Astrocyte (in vitro differentiated cells and primary cell): ENCODE results near the gene DBP. TPM values are rescaled to one million over a fixed set of nuclear protein-coding genes. Genes with fewer than 3 reads are reported as not detected.

Source experiments
- DNase-seq: peaks from one replicate; pipeline ENCODE4 v3.0.0-alpha.2; 2010; ENCODE audit warnings: low read depth
- FAIRE-seq: peaks from 2 replicates; lab custom pipeline; 2011; peaks lifted over from hg19 to GRCh38; lab: Jason Lieb, UNC
- H2AFZ ChIP-seq: 2 replicates; pipeline ENCODE4 v1.6.0; 2012; ENCODE audit warnings: low read depth, low read length, inconsistent platforms
- H3K27ac ChIP-seq: 2 replicates; pipeline ENCODE4 v1.5.1; 2011; ENCODE audit warnings: low read depth, low read length, inconsistent platforms
- H3K27me3 ChIP-seq: 2 replicates; pipeline ENCODE4 v1.6.0; 2011; ENCODE audit warnings: low read length, inconsistent platforms; ENCODE audit not compliant: insufficient read depth
- H3K36me3 ChIP-seq: 2 replicates; pipeline ENCODE4 v1.5.1; 2011; ENCODE audit warnings: low read length, inconsistent platforms; ENCODE audit not compliant: insufficient read depth
- H3K4me1 ChIP-seq: 2 replicates; pipeline ENCODE4 v1.5.1; 2011; ENCODE audit warnings: low read length, inconsistent platforms; ENCODE audit not compliant: insufficient read depth
- H3K4me2 ChIP-seq: 2 replicates; pipeline ENCODE4 v1.6.0; 2012; ENCODE audit warnings: low read length, inconsistent platforms
- H3K4me3 ChIP-seq: 2 replicates; pipeline ENCODE4 v1.5.1; 2011; ENCODE audit warnings: low read depth, mild to moderate bottlenecking, low read length, inconsistent platforms; ENCODE audit not compliant: insufficient read depth
- H3K79me2 ChIP-seq: 2 replicates; pipeline ENCODE4 v1.6.0; 2012; ENCODE audit warnings: mild to moderate bottlenecking, low read length, inconsistent platforms; ENCODE audit not compliant: insufficient read depth
- H3K9ac ChIP-seq: 2 replicates; pipeline ENCODE4 v1.6.0; 2012; ENCODE audit warnings: mild to moderate bottlenecking, low read length, inconsistent platforms
- H3K9me3 ChIP-seq: 2 replicates; pipeline ENCODE4 v1.5.1; 2012; ENCODE audit warnings: low read depth, mild to moderate bottlenecking, low read length, inconsistent platforms; ENCODE audit not compliant: insufficient read depth
- H4K20me1 ChIP-seq: 2 replicates; pipeline ENCODE4 v1.6.0; 2012; ENCODE audit warnings: low read length, inconsistent platforms; ENCODE audit not compliant: insufficient read depth
- H3K27ac Mint-ChIP-seq: one replicate; pipeline ENCODE4 v1.8.0; 2021; ENCODE audit warnings: mild to moderate bottlenecking, mixed read lengths; ENCODE audit not compliant: unreplicated experiment
- H3K27me3 Mint-ChIP-seq: one replicate; pipeline ENCODE4 v1.8.0; 2021; ENCODE audit warnings: low read depth, mixed read lengths; ENCODE audit not compliant: unreplicated experiment
- H3K36me3 Mint-ChIP-seq: one replicate; pipeline ENCODE4 v1.8.0; 2021; ENCODE audit warnings: low read depth, mixed read lengths; ENCODE audit not compliant: unreplicated experiment
- H3K4me1 Mint-ChIP-seq: one replicate; pipeline ENCODE4 v1.8.0; 2021; ENCODE audit warnings: low read depth, mixed read lengths; ENCODE audit not compliant: unreplicated experiment
- H3K4me3 Mint-ChIP-seq: one replicate; pipeline ENCODE4 v1.8.0; 2021; ENCODE audit warnings: mild to moderate bottlenecking, moderate library complexity, mixed read lengths; ENCODE audit not compliant: unreplicated experiment
- H3K9me3 Mint-ChIP-seq: one replicate; pipeline ENCODE4 v1.8.0; 2021; ENCODE audit warnings: mild to moderate bottlenecking, mixed read lengths; ENCODE audit not compliant: unreplicated experiment
- CTCF ChIP-seq: IDR thresholded peaks from 2 replicates; pipeline ENCODE4 v1.5.1; 2011; ENCODE audit warnings: low read depth, mild to moderate bottlenecking, inconsistent platforms, low read length, moderate library complexity; ENCODE audit not compliant: insufficient read depth
- EZH2 ChIP-seq: IDR thresholded peaks from 2 replicates; pipeline ENCODE4 v1.6.1; 2012; ENCODE audit warnings: mild to moderate bottlenecking, low read length, inconsistent platforms; ENCODE audit not compliant: insufficient read depth
- total RNA-seq: library from RNA; stranded (reverse); gene quantifications from 2 replicates; pipeline ENCODE4 v1.2.1, GENCODE V29; 2021

DBP gene
- total RNA-seq, 1 donor from 2014 or later = 1.2 TPM

- H3K4me3 Mint-ChIP-seq = no peak overlapping the region
- no peak for FAIRE-seq
- Histone ChIP-seq H3K27ac (no peak overlapping the region), H3K9ac (no peak overlapping the region), H3K4me2 (no peak overlapping the region), H3K27me3 (no peaks in the 10 kb centered on the region), H4K20me1 (no peaks in the 10 kb centered on the region), H2AFZ (no peak overlapping the region), H3K36me3 (no peaks in the 10 kb centered on the region), H3K4me1 (no peaks in the 10 kb centered on the region), H3K79me2 (no peaks in the 10 kb centered on the region), H3K9me3 (no peaks in the 10 kb centered on the region), H3K4me3 (no peak overlapping the region)
- H3K27me3 Mint-ChIP-seq = peaks cover 10% of the 10 kb centered on the region
- DNase-seq = no peak
- H3K9me3 Mint-ChIP-seq = no peaks in the 10 kb centered on the region
- H3K4me1 Mint-ChIP-seq = no peaks in the 10 kb centered on the region
- H3K36me3 Mint-ChIP-seq = peaks cover 1% of the 10 kb centered on the region
- no peak for TF ChIP-seq EZH2
- no peak for TF ChIP-seq CTCF
- H3K27ac Mint-ChIP-seq = no peak overlapping the region
Observed at GRCh38 chr19:48600679-48601417, 36.3 kb downstream of the DBP start.

GRCh38 chr19:48598996-48599700 lies 38.0 kb downstream of the DBP start:
- Mint-ChIP-seq H3K4me3 (no peak overlapping the region), H3K9me3 (no peaks in the 10 kb centered on the region), H3K4me1 (no peaks in the 10 kb centered on the region), H3K27me3 (peaks cover 10% of the 10 kb centered on the region), H3K36me3 (peaks cover 1% of the 10 kb centered on the region), H3K27ac (no peak overlapping the region)
- Histone ChIP-seq H3K9me3 (no peaks in the 10 kb centered on the region), H3K79me2 (no peaks in the 10 kb centered on the region), H3K4me2 (no peak overlapping the region), H3K9ac (no peak overlapping the region), H4K20me1 (no peaks in the 10 kb centered on the region), H3K27ac (no peak overlapping the region), H3K4me3 (no peak overlapping the region), H3K27me3 (no peaks in the 10 kb centered on the region), H2AFZ (no peak overlapping the region), H3K4me1 (no peaks in the 10 kb centered on the region), H3K36me3 (no peaks in the 10 kb centered on the region)
- FAIRE-seq (no peak), DNase-seq (no peak)
- TF ChIP-seq CTCF = no peak
